HEK293T (cell line): Measurements from ENCODE around the gene PRDM16.

Source experiments
- BHLHE40 ChIP-seq: fragments of 450-650 bp; IDR thresholded peaks from 2 replicates; pipeline ENCODE4 v1.6.1; 2016; ENCODE audit warnings: mild to moderate bottlenecking, moderate library complexity, borderline replicate concordance
- CTBP1 ChIP-seq: fragments of 450-650 bp; IDR thresholded peaks from 2 replicates; pipeline ENCODE4 v1.6.1; 2016; ENCODE audit warnings: borderline replicate concordance
- ELF4 ChIP-seq: fragments of 450-650 bp; IDR thresholded peaks from 2 replicates; pipeline ENCODE4 v1.6.1; 2017; ENCODE audit warnings: antibody characterized with exemption
- FOXA1 ChIP-seq: fragments of 450-650 bp; IDR thresholded peaks from 2 replicates; pipeline ENCODE4 v1.6.1; 2016; ENCODE audit warnings: mild to moderate bottlenecking
- FOXK2 ChIP-seq: fragments of 450-650 bp; IDR thresholded peaks from 2 replicates; pipeline ENCODE4 v1.6.1; 2016; ENCODE audit warnings: mild to moderate bottlenecking
- FOXM1 ChIP-seq: fragments of 450-650 bp; IDR thresholded peaks from 2 replicates; pipeline ENCODE4 v1.6.1; 2017; ENCODE audit warnings: mild to moderate bottlenecking, borderline replicate concordance
- HDGF ChIP-seq: fragments of 450-650 bp; IDR thresholded peaks from 2 replicates; pipeline ENCODE4 v1.6.1; 2017; ENCODE audit warnings: antibody characterized with exemption, borderline replicate concordance
- L3MBTL2 ChIP-seq: fragments of 450-650 bp; conservative IDR thresholded peaks from 2 replicates; pipeline ENCODE4 v1.6.1; 2016; ENCODE audit warnings: mild to moderate bottlenecking
- NFRKB ChIP-seq: fragments of 450-650 bp; IDR thresholded peaks from 2 replicates; pipeline ENCODE4 v1.6.1; 2016; ENCODE audit warnings: mild to moderate bottlenecking, moderate library complexity
- PKNOX1 ChIP-seq: fragments of 450-650 bp; IDR thresholded peaks from 2 replicates; pipeline ENCODE4 v1.6.1; 2016
- SP1 ChIP-seq: fragments of 450-650 bp; IDR thresholded peaks from 2 replicates; pipeline ENCODE4 v1.6.1; 2017
- SUZ12 ChIP-seq: fragments of 450-650 bp; IDR thresholded peaks from 2 replicates; pipeline ENCODE4 v1.6.1; 2016; ENCODE audit warnings: mild to moderate bottlenecking
- TARDBP ChIP-seq: fragments of 450-650 bp; IDR thresholded peaks from 2 replicates; pipeline ENCODE4 v1.6.1; 2016
- ZNF384 ChIP-seq: fragments of 450-650 bp; IDR thresholded peaks from 2 replicates; pipeline ENCODE4 v1.6.1; 2016

GRCh38 chr1:3485016-3485415 lies 416.0 kb downstream of the PRDM16 start:
- TF ChIP-seq SP1: no peak
- TF ChIP-seq L3MBTL2: no peak
- no peak for TF ChIP-seq FOXA1
- no peak for TF ChIP-seq BHLHE40
- no peak for TF ChIP-seq HDGF
- TF ChIP-seq ELF4: no peak
- TF ChIP-seq PKNOX1: no peak
- TF ChIP-seq TARDBP: no peak
- TF ChIP-seq ZNF384: no peak
- TF ChIP-seq NFRKB: no peak
- no peak for TF ChIP-seq FOXM1
- no peak for TF ChIP-seq FOXK2
- no peak for TF ChIP-seq CTBP1
- TF ChIP-seq SUZ12: no peak
